ENCODE measurements around the gene MRPL32.
A peak's percentile ranks its signal among the peaks of the same experiment; 100 is the strongest.

The MRPL32 gene

GRCh38 chr7:42928754-42929153, 3.4 kb upstream of the MRPL32 start:
- DNase-seq: no peak

- no peak for DNase-seq
Observed at GRCh38 chr7:42929449-42929848, 2.7 kb upstream of the MRPL32 start.

GRCh38 chr7:42930889-42931288, 1.3 kb upstream of the MRPL32 start:
- DNase-seq: no peak

- no peak for DNase-seq
Observed at GRCh38 chr7:42931447-42931833, 736 bp upstream of the MRPL32 start.

DNA sequence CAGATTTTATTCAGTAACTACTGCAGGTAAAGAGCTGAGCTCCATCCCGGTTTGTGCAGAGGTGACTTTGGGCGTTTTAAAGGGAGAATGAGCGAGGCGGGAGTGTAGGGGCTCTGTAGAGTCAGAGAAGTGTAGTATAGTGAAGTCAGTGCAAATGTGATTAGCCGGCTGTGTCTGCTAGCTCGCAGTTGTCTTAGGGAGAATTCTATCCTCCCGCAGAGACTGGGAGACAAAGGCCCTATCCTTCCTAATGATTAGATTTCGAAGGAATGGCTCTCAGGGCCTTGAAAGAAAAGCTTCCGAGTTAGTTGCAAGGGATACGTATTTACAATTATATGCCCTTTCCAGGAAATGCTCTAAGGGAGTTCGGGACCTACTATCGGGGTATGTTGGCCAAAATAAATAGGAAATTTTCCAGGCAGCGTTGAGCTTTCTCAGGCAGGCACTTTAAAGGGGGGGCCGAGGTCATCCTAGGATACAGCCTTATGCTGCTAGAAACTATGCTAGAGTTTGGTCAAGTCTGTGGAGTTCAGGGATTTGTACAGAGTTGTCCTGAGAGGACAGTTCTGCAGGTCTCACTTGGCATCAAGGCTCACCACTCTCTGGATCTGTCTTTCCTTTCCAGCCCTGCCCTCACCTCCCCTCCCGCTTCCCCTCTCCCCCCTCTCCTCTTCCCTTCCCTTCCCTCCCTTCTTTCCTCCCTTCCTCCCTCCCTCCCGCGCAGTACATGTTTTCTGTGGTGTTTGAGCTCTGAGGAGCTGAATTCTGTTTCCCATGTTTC, 825 bp downstream of the MRPL32 start:
- peak in 2 of 3 experiments; percentile 28 to 68 for DNase-seq

GRCh38 chr7:42934291-42934690, 2.1 kb downstream of the MRPL32 start:
- no peak for DNase-seq

- no peak for DNase-seq
Observed at GRCh38 chr7:42935861-42936260, 3.7 kb downstream of the MRPL32 start.

DNA sequence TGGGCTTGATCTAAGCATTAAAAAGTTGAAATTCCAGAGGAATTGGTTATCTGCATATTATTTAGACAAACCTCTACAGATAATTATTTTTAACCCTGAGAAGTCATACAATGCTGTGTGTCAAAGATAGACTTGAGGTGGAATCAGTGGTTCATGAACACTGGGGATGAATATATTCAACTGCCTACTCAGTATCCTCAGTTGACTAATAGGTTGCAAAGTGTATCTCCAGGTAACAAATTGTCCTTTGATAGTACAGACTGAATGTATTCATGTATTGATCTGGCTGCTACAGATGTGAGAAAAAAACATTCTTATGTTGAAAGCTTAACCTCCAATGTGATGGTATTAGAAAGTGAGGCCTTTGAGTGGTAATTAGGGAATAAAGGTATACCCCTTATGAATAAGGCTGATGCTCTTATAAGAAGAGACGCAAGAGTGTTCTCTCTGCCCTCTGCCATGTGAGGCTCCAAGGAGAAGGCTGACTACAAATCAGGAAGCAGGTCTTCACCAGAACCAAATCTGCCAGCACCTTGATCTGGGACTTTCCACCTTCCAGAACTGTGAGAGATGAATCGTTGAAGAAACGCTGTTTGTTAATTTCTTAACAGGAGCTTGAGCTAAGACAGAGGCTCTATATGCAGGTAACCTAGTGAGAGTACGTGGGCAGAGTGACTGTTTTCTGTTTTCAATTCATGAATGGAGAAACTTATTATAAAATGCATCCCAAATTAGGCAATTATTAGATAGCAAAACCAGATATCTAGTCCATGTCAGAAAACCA, 7.5 kb downstream of the MRPL32 start:
- no peak for DNase-seq

DNA sequence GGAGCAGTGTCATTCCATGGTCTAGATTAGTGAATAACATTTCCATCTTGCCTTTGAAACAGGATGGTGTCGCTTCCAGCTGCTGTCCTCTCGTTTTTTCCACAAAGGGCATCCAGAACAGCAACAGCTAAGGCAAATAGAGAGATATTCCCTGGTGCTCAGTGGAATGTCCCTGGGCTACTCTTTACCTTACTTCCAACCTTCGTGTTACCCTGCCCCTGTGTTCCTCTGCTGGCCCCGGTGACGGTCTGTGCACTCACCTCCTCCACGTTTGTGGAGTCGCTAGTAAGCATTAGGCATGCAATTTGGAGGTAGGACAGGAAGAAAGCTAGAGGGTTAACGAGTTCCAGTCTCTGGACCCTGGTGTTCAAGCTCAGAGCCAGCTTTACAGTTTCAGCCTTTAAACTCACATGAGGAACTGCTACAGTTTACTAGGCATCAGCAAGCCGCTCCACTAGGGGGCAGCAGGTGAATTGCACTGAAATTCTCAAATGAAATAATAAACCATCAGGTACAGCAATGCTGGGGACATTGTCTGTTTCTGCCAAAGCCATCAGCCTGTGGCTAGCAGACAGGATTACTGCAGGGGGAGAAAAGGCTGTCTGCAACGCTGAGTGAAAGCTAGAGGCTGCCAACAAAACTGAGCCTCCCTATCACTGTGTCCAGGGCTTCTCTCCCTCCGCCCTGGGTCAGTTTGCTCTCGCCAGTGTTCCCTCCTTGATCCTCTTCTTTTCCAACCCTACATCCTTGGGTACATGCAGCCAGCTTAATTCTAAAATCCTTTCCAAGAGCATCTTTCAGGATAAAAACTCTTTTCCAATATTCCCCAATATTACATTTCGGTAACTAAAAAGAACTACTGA, 9.0 kb downstream of the MRPL32 start:
- peak; percentile 51 to 78 (median 65) for DNase-seq

DNA sequence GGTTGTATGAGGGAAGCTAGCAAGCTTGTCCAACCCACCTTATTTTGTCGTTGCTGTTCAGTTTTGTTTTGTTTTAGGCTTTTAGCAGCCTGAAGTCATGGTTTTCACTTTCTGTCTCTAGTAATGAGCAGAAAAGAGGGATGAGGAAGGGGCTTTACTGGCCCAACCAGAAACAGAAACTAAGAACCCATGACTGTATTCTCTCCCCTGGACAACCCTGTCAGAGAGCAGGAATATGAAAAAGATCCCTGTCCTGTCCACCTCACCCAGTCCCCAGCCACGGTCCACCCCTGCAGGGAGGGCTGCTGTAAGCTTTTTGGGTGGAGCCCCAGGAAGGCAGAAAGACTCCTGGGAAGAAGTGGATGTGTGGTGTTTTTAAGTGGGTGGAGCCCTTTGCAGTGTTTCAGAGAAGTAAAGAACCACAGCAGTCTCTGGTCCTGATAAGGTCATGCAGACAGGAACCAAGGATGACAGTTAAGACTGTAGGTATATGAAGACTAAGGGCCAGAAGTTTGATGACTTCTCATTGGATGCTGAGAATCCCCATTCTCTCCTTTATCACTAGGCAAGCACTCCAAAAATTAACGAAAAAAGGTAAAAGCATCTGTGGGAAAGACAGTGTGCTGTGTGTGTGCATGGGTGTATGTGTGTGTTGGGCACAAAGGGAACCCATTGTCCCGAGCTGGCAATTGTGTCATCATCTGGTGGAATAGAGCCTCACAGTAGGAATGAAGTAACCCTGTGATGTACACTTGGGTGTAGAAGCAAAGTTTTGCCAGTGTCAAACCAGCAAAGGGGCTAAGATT, 13.8 kb downstream of the MRPL32 start:
- no peak for DNase-seq

GRCh38 chr7:42946627-42946950, 14.4 kb downstream of the MRPL32 start:
- DNase-seq: no peak

DNA sequence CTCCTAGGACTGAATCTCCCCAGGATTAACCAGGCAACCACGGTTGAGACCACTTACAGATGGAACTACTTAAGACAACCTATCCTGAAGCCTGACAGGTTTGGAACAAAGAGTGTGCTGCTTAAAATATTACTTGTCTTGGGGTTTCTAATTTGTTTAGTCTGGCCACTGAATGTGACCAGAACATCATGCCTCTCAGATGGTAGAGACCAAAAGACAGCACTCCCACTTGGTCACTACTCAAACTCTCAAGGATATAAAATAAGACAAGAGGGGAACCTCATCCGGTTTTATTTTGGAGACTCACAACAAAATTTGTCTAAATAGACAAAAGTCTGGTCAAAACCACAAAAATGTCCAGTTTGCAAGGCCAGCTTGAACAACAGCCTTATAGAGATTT, 15.3 kb downstream of the MRPL32 start:
- no peak for DNase-seq

GRCh38 chr7:42950417-42950816, 18.2 kb downstream of the MRPL32 start:
- DNase-seq: no peak

GRCh38 chr7:42952328-42952727, 20.2 kb downstream of the MRPL32 start:
- no peak for DNase-seq

GRCh38 chr7:42953994-42954393, 21.8 kb downstream of the MRPL32 start:
- DNase-seq: no peak

DNA sequence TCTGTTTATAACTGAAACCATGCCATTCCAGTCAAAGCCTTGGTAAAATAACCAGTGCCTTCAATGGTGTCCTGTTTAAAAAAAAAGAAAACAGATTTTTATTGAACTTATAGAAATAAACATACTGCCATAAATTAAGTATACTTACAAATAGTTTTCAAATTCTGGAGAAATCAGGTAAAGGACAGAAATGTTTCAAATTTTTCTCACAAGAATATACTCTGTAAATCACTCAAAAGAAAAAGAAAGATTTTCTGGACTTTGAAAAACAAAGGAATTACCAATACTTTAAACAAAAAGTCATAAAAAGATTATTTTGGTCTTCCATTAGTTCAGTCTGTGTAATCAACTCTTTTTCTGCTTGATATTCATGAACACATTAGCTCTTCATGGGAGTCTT, 23.9 kb downstream of the MRPL32 start:
- DNase-seq: no peak

DNA sequence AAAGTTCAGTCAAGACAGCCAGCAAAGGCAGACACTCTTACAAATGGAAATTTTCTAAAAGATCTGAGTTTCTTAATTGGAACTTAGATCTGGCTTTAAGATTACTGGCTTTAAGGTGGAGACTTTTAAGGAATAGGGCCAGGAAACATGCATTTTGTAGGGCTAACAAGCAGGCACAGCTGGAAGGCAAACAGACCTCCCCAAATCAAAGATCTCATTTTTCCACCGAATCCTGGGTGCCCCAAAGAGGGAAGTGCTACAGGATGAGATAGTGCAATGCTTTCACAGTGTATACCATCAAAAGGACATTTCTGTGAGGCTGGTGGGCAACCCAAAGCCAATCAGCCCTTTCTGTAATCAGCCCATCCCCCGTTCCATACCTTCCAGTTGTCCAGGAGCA, 27.4 kb downstream of the MRPL32 start:
- no peak for DNase-seq

DNA sequence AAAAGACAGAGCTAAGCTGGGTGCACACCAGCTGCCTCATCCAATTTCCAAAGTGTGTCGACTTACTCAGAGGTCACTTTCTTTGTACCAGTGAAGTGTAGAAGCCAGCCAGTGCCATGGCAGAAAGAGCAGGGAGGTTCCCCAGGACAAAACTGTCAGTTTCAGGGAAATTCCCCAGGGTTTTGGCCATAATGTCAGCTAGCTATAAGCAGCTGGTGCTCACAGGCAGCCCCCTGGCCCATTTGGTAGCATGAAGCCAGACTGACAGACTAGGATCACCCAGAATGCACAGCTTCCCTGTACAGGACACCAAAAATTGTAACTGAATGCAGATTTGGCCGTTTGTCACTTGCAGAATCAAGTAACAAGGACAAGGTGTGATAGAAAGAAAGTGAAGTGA, 28.6 kb downstream of the MRPL32 start:
- DNase-seq: no peak

- no peak for DNase-seq
Observed at GRCh38 chr7:42961170-42961569, 29.0 kb downstream of the MRPL32 start.

- no peak for DNase-seq
Observed at GRCh38 chr7:42964293-42964692, 32.1 kb downstream of the MRPL32 start.

GRCh38 chr7:42964849-42965805, 33.0 kb downstream of the MRPL32 start:
- no peak for DNase-seq

DNA sequence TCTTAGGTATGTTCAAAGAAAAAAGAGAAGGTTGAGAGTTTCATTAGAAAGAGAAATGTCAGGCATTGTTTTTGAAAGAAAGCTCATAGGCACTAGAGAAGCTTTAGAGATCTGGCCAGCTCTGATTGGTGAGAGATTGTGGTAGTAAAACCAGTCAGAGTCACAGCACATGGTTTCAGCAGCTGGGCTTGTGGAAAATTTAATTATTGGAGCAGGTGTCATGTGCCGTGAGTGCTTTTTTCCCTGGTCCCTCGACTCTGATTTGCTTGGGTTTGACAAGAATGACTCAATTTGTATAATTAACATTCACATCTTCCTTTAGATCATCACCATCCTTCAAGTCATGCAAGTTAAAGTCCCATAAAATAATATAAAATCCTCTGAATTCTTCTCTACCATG, 35.2 kb downstream of the MRPL32 start:
- DNase-seq: no peak

All from NCI-H1417 (cell line).